Germinal center (tissue), 1 donor: ENCODE results near the gene MAN1C1.
"Not testable (repeated sequence)": the region's sequence is repeated elsewhere in the genome, so short reads cannot be mapped to it uniquely, and the experiment has no call there.

Experiments
- DNase-seq: peaks from one replicate; pipeline ENCODE4 v3.0.0; 2012; ENCODE audit warnings: mixed read lengths, low spot score

The MAN1C1 gene

DNA sequence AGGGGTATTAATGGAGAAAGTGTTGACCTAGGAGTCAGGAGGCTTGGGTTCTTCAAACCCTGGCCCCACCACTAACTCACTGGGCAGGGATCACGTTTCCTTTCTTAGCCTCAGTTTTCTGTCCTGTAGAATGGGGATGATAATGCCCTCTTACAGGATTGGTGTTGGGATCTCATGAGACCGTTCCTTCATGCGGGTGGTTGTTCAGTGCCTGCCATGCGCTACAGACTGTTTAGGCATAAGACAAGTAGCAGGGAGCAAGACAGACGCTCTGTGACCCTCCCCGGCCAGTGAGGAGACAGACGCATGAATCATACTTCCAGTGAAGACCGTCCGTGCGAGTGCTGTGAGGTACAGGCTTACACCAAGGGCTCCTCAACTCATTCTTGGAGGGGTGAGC, 81.7 kb downstream of the MAN1C1 start:
- no peak for DNase-seq

DNA sequence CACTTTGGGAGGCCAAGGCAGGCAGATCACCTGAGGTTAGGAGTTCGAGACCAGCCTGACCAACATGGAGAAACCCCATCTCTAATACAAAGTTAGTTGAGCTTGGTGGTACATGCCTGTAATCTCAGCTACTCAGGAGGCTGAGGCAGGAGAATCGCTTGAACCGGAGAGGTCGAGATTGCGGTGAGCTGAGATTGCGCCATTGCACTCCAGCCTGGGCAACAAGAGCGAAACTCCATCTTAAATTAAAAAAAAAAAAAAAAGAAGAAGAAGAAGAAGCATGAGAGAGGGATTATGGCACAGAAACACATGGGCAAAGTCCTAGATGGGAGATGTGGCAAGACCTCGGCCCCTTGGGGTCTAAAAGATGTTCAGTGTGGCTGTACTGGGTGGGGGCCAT, 82.5 kb downstream of the MAN1C1 start:
- DNase-seq, result not testable (repeated sequence)

DNA sequence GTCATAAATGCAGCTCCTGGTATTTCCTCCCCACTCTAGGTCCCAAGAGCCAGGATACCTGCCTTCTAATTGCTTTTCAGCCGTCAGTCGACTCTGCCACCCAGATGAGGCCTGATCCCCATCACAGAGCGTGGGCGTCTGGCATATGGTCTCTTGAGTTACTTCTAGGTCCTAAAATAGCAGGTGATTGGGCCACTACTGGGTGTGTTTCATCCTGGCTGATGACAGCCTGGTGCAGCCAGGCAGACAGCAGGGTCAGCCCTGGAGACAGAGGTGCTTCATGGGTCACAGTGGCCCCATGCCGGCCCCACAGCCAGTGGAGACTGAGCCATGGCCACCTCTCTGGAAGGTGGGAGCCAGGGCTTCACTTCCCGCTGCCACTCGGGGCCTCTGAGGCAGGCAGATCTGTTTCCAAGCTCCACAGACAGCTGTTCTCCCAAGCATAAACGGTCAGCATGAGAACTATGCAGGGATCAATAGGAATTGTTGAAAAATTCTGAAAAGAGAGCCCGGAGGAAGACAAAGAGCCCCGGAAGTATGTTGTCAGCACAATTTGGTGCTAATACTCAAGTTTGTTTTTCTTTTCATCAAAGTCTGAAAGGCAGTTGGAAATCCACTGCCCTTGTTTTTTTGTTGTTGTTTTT, 83.0 kb downstream of the MAN1C1 start:
- no peak for DNase-seq

DNA sequence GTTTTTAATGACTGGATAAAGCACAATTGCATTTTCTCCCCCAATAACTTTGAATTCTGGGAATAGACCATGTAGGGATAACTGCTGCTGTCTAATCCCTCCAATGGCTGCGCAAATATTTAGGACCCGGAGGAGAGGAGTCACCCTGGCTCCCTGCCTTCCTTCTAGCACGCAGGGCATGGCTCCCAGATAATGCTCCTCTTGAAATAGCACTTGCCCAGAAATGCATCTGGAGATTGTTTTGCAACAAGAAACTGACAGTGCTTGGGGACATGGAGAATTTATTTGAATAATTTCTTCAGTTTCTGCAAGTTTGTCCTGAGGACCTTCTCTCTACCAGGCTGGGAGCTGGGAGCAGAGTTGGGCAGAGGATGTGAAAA, 83.5 kb downstream of the MAN1C1 start:
- DNase-seq, result no peak

DNA sequence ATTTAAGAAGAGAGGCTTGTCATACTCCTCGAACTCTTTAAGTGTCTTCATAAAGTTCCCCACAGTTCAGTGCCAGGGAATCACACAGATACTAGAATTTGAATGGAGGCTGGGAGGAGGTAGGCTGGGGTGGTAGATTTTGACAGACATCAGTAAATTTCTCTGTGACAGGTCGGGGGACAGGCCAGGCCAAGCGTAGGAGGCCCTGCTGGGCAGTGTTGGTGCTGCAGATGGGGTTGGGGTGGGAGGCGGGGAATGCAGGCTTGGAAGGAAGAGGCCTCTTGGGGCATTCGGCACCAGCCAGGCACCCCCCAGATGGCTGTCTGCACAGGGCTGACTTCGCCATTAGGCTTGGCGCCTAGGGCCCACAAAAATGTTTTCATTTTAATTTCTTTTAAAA, 84.0 kb downstream of the MAN1C1 start:
- DNase-seq, result no peak

DNA sequence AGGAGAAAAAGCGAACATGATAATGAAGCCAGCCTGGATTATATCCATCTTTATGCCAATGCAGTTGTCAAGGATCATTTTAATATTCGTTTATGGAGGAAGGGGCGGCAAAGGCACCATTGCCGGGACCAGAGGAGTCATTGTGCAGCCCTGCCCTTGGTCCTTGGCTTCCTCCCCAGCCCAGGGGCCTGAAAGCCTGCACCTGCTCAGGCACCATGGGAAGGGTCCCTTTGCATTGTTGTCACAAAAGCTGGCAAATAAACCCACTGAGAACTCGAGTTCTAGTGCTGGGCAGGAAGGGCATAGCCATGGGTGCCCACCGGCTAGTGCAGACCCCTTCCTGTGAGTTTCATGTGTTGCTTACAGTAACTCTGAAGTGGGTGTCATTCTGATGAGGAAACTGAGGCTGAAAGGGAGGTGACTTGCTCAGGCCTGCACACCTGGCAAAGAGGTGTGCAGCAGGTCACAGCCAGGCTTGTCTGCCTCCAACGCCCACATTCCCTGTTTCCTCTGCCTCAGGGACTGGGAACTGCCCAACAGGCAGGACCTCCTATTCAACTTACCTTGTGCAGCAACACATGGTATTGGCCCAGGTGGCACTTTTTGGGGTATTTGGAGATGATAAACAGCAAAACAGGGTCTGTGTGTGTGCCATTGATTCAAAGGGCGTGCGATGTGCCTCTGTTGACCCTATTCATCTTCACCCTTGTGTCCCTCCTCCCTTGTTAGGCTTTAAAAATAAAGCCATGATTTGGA, 84.6 kb downstream of the MAN1C1 start:
- DNase-seq, result no peak

DNA sequence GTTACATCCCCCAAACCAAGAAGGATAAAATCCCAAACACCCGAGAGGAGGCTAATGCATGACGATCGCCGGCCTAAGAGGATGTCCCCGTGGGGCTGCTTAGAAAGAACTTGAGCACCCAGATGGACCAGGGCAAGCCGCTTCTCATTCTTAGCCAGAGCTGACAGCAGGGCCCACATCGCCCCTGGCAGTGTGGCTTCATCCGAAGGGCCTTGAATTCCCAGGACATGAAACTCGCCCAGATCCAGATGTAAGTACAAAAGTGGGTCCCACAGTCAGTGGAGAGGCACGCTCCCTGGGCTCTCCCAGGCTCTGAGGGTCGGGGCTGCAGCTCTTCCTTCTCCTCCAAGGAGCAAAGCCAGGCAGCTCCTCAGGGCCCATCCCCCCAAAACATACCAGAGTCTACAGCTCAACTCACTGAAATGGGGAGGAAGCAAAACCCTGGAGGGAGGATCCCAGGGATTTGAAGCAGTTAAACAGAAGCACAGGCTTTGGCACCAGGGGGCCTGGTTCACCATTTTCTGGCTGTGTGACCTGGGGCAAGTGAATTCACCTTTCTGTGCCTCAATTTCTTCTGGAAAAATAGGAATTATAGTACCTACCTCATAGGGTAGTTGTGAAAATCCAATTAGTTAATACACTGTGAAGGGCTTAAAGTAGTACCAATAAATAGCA, 85.6 kb downstream of the MAN1C1 start:
- no peak for DNase-seq

DNA sequence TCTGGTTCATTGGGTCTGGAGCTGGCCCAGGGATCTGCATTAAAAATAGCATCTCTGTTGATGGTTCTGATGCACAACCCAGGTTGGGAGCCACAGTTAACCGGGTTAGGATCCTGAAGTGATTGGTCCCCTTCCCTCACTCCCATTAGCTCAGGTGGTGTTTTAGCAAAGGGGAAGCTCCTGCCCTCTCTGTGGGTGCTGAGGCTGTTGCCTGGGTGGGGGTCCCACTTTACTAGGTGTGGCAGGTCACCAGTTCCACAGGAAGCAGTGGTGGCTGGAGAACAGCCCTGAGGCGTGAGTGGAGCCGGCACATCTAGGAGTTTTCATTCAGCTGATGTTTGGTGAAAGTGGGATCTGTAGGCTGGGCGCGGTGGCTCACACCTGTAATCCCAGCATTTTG, 86.5 kb downstream of the MAN1C1 start:
- no peak for DNase-seq

DNA sequence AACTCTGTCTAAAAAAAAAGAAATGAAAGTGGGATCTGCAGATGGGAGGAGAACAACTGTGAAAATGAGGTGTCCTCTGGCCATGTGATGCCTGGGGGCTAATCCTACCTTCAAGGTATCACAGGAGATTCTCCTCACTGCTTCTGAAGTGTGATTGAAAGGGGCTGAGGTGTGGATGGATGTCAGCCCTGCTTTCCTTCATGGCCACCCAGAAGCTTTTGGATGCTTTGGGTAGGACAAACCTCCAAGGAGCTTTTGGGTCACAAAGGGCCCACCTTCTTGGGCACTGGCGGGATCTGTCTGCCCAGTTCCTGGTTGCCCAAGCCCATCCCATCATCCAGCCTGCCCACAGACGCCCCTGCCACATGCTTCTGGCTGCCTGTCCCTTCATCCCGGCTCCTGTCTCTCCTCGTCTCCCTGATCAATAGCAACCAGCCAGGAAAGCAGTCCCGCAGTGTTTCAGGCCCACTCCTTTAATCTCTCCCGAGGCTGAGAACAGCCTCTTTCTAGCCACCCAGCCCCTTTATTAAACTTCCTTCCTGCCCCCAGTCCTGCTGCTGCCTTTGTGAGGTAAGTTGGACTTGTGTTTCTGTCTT, 87.2 kb downstream of the MAN1C1 start:
- no peak for DNase-seq

DNA sequence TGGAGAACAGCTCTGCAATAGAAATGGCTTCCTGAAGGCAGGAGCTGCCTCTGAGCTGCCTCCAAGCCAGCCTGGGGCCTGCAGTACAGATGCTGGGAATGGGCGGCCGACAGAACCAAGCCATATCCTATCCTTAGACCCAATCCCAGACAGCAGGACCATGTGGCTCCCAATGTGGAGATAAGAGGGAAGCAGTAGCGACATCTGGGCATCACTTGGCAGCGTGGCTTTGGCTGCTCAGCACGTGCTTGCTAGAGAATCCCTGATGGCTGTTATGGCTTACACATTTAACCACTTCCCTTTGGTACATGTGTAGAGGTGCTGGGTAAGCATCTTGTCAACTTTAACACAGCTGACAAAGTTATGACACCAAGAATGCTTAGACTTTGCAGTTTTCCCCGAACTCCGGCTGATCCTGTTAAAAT, 87.7 kb downstream of the MAN1C1 start:
- DNase-seq, result no peak

DNA sequence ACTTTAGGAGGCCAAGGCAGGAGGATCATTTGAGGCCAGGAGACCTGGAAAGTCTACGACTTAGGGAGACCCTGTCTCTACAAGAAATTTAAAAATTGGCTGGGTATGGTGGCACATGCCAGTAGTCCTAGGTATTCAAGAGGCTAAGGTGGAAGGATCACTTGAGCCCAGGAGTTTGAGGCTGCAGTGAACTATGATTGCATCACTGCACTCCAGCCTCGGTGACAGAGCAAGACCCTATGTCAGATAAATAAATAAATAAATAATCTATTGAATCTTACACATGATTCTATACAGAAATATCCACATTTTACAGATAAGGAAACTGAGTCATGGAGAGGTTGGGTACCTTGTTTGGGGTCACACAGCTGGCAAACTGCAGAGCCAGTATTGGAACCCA, 89.1 kb downstream of the MAN1C1 start:
- DNase-seq, result no peak

DNA sequence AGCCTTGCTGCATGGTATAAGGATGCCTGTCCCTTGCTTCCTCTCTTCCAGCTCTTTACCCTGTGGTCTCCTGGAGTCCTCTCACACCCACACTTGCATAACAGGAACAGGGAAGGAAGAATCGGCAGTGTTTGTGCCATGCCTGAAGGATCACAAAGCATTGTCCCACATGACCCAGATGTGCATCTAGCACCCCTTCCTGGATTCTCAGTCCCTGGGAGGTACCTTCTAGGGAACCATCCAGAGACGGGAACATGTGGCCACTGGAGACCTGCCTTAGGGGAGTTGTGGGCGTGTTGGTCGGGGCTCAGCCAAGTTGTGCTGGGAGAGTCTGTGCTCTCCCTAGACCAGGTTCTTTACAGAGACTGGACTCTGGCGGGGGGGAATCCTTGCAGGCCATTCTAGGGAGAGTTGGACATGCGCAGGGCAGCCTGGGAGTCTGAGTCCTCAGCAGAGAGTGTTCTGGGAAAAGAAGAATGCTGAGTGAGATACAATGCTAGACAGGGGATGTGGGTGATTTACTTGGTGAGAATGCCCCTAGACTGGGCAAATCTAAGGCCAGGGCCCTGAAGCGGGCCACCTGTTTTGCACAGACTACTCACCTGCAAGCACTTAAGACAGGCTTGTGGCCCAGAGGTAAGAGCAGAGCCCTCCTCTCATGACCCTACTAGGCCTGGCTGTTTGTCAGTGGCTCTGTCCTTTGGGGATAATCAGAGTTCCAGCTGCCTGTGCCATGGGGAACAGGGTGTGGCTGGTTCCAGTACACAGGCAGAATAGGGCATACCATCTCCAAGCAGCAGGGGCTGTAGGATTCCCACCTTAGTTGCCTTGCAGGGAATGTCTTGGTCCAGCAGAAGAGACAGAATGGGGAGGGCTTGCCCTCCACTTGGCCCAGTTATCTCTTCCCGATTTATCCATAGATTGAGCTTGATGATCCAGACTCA, 89.8 kb downstream of the MAN1C1 start:
- no peak for DNase-seq

DNA sequence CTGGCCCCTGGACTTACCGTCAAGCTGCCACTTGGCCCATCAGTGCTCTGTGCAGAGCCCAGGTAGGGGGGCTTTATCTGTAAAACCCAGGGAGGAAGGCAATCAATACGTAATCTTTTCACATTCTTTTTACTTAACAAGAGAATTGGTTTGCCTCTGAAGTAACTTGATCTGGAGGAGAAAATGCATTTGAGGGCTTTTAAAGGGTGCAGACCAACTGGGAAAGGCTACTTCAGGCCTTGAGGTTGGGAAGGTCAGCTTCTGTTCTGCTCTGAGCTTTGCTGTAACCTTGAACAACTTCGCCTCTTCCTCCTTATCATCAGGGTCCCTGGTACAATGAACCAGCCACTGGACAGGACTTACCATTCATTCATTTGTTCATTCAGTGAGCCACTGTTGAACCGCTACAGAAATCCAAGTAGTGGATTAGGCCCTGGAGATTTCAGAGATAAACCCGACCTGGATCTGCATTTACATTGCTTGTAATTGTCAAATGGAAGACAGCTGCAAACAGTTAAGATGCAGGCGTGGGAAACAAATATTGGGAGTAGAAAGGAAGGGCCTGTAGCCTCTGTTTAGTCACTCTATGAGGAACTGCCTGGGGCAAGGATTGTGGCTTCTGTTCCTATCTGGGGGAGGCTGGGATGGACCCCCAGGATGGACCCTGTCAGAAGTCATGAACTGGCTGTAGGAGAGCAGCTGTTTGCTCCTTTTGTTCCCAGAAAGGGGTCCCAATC, 90.9 kb downstream of the MAN1C1 start:
- DNase-seq, result no peak

DNA sequence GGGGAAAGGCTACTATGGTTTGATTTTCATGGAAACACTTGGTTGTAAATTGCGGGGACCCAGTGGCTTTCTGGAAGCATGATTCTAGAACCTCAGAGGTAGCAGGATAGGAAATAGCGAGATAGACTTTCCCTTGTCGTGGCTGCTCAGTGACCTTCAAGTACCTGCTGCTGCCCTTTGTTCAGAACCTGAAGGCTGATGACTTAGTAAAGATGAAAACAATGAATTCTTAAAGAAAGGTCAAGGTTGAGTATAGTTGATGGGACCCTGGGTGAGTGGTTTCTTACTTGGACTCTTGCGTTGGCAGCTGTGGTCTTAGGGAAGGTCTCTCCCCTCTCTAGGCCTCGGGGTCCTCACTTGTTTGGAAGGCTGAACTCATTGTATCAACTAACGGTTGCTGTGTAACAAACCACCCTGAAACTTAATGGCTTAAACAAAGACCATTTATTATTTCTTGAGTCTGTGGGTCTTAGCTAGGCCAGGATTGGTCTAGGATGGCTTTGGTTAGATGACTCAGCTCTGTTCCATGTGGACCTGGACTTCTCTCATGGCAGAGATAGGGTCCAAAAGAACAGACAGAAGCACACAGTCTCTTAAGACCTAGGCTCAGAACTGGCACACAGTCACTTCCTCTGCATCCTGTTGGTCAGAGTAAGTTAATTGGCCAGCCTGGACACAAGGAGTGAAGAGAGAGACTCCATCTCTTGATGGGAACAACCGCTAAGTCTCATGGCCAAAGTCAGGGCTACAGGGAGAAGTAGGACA, 94.2 kb downstream of the MAN1C1 start:
- DNase-seq, result no peak

DNA sequence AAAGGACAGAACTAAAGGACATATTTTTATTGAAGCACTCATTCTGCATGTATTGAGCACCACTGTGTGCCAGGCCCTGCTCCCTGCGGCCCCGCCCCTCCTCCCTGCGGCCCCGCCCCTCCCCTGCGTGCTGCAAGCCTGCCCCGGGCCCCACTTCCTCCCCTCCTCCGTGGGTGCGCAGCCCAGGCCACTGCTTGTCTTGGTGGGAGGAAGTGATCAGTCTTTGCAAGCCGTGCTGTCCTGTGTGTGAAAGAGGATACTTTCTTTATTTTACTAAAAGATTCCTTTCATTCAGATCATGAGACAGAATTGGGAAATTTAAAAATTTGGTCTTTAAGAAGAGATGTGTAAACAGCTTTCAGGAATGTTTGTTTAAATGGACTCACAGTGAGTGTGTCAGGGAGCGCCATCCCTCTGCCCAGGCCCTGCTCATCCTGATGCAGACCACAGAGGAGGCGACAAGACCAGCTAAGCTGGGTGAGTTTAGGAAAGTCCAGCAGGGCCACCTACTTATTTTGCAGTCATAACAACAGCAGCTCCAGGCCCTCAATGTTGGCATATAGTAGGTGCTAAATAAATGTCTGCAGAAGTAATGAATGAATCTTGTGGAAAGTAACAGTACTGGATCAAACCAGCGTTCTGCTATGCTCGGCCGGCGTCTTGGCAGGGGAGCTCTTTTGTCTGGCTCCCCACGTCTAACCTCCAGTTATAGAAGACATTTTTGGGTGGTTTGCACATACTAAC, 95.1 kb downstream of the MAN1C1 start:
- DNase-seq, result no peak

DNA sequence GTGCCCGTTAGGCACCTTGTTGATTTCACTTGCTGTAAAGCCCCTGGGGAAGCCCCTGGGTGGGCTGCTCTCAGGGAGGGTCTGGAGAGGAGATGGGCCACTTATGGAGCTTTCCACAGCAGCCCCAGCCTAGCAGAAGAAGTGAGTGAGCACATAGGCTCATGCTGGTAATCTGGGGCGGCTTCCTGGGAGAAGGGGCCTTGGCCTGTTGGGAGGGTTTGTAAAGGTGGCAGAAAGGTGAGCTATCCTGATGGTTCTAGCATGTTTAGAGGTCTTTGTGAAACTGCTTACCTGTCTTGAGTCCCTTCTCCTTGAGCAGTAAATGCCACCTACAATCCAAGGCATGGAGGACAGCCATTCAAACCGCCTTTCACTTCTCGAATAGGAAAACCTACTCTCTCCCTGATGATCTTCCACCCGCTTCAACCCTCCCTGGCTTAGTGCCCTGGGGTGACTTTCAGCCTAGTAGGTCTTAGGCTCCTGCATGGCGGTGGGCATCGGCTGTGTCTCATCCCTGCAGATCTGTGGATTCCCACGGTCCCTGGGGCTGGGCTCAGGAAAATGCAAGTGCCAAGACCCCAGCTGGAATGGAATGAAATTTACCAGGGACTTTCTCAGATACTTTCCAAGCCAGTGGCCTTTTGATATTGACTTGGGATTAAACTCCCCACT, 95.8 kb downstream of the MAN1C1 start:
- no peak for DNase-seq

DNA sequence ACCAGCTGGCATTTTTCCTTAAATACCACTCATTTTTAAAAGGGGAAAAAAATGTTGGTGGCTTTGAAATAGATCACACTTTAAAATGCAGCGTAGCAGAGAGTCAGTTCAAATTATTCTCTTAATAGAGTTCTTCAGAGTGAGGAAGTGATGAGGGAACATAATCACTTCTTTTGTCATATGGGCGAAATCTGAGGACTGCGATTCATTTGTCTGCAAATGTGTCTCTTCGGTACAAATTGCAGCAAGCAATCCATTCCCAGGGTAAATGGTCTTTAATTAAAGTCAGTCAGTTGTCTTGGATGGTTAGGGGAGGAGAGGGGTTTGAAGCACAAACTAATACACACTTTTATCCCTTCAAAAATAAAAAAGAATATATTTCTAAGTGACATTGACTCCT, 97.4 kb downstream of the MAN1C1 start:
- DNase-seq, result no peak

DNA sequence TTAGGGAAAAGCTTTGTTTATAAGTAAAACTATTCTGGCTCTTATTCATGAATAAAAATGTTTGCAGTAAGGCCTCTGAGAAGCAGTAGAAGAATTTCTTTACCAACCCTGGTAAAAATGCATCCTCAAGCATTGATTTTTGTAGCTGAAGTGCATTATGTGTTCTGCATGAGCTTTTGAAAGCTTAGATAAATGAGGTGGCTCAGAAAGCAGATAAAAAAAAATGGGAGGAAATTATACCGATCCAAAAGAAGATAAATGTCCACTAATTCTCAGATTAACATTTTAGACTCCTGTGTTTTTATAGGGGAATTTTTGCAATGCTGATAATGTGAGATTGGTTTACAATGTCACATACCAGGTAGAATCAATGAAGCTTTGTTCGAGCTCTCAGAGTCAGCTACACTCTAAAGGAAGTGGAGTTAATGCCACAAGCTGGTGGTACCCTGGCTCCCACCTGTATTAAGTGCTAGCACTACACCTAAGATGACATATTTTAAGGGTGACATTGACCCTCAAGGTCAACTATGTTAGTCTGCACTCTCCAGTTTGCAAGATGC, 97.9 kb downstream of the MAN1C1 start:
- DNase-seq, result no peak

DNA sequence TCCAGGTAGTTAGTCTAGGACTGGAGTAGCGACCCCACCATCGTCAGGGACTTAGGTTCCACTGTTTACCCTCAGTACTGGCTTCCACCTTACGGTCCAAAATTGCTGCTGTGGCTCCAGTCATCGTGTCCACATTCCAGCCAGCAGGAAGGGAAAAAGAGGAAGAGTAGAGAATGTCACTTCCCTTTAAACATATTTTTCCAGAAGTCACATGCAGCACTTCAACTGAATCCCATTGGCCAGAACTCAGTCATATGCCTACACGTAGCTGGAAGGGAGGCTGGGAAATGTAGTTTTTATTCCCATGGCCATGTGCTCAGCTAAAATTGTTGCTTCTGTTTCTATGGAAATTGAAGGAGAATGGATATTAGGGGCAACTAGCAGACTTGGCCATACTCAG, 99.3 kb downstream of the MAN1C1 start:
- no peak for DNase-seq
